Sigmoid colon (tissue), 4 donors: Measurements from ENCODE around the gene FUT7.

Experiments used
- EP300 ChIP-seq, 4 donors: sonication (generic); formaldehyde crosslinking; IDR thresholded peaks; one replicate each; pipeline ENCODE4 v1.6.1; 2017; ENCODE audit warnings: antibody characterized with exemption in 4 of 4
- POLR2A ChIP-seq, 2 donors: fragments of 450-650 bp; IDR thresholded peaks; one replicate each; pipeline ENCODE4 v1.6.1; 2016; ENCODE audit warnings: antibody characterized with exemption in 2 of 2, mild to moderate bottlenecking in 2 of 2, moderate library complexity in 2 of 2
- POLR2AphosphoS5 ChIP-seq, 4 donors: sonication (generic); formaldehyde crosslinking; IDR thresholded peaks; one replicate each; pipeline ENCODE4 v1.6.1; 2017; ENCODE audit warnings: antibody characterized with exemption in 4 of 4
- TF ChIP-seq, protein P1 (sequence below), 4 experiments: fragments of 450-650 bp in 3 of 4; fragments of 200-600 bp in 1 of 4; IDR thresholded peaks; one replicate each; pipeline ENCODE4 v1.5.1; 2016 to 2019; ENCODE audit warnings: antibody characterized with exemption in 4 of 4, mild to moderate bottlenecking in 3 of 4, moderate library complexity in 2 of 4

DNA sequence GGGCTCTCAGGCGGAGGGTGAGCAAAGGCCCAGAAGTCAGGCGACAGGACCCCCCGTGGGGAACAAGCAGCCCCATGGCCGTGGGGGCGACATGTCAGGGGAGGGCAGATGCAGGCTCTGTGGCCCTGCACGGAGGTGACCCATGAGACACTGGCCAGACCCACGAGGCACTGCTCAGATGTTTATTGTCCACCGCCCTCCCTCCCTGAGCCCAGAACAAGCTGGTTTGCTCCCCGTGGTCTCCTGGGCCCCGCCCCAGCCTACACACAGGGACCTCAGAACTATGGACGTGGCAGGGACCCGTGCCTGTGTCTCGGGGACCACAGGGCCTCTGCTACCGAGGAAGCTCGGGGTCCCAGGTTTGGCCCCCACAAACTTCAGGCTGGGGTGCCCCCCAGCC is 1.9 kb downstream of the FUT7 start:
- TF ChIP-seq, protein P1, sequence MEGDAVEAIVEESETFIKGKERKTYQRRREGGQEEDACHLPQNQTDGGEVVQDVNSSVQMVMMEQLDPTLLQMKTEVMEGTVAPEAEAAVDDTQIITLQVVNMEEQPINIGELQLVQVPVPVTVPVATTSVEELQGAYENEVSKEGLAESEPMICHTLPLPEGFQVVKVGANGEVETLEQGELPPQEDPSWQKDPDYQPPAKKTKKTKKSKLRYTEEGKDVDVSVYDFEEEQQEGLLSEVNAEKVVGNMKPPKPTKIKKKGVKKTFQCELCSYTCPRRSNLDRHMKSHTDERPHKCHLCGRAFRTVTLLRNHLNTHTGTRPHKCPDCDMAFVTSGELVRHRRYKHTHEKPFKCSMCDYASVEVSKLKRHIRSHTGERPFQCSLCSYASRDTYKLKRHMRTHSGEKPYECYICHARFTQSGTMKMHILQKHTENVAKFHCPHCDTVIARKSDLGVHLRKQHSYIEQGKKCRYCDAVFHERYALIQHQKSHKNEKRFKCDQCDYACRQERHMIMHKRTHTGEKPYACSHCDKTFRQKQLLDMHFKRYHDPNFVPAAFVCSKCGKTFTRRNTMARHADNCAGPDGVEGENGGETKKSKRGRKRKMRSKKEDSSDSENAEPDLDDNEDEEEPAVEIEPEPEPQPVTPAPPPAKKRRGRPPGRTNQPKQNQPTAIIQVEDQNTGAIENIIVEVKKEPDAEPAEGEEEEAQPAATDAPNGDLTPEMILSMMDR (IDR thresholded peaks at IDR 0.05) = no peak
- TF ChIP-seq EP300 (IDR thresholded peaks at IDR 0.05) (no peak), POLR2AphosphoS5 (IDR thresholded peaks at IDR 0.05) (no peak), POLR2A (IDR thresholded peaks at IDR 0.05) (no peak)
